Muscle of back (tissue), 11 donors: Measurements from ENCODE around the gene ACBD4. TPM values are rescaled to one million over a fixed set of nuclear protein-coding genes. Genes with fewer than 3 reads are reported as not detected.
A peak's percentile ranks its signal among the peaks of the same experiment; 100 is the strongest.

Experiments used
- DNase-seq, 3 donors: peaks; one replicate each; pipeline versions ENCODE4 v3.0.0 to v3.0.0-alpha.2; 2013
- polyA plus RNA-seq, 10 donors: library from polyadenylated mRNA; unstranded; fragments of 120-200 nt; gene quantifications; one replicate each; pipeline ENCODE4 v1.2.1, GENCODE V29; 2013; ENCODE audit not compliant: insufficient read length in 10 of 10

ACBD4 gene
- polyA plus RNA-seq, 10 donors: 3.9 to 7.0 (median 5.3) TPM

DNA sequence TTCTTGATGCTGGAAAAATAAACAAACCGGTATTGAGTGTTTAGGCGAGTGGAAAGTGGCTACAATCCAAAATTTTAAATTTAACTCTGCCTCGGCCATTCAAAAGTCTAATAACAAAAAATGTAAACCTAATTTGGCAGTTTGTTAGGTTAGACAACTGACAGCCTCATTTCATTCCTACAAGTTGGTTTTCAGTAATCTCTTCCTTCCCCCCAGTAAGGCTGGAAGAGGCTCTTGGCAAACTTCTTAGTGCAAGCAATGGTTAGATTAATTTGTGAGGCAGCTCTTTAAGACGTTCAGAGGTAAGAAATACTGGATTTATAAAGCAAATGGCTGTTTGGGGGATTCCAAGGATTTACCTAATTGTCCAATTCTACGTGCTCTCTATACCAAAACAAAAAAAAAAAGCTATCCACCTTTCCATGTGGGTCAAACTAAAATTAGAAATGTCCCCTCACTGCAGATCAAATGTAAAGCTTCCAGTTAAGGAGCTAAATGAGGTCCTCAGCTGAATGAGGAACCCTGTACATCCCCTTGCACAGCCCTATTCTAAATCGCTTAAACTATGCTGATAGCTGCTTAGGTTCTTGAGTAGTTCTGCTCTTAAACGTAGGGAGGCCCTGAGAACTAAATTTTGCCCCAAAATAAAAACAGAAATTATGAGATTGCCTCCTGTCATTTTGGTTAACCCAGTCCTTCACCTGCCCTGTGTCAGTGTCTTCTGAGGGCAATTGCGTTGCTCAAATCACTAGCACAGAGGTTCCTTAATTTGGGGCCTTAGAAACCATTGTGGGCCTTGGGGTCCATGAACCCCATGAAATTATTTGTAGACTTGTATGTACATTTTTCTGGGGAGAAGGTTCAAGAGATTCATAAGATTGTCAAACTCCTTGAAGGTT is 15.7 kb downstream of the ACBD4 start:
- peak in 1 of 3 donors; percentile 70 for DNase-seq

DNA sequence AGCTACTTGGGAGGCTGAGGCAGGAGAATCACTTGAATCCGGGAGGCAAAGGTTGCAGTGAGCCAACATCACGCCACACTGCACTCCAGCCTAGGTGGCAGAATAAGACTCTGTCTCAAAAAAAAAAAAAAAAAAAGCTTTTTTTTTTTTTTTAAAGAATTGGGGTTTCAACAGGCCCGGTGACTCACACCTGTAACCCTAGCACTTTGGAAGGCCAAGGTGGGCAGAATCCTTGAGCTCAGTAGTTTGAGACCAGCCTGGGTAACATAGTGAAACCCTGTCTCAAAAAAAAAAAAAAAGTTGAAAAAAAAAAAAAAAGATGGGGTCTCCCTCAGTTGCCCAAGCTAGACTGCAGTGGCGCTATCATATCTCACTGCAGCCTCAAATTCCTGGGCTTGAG is 19.5 kb downstream of the ACBD4 start:
- DNase-seq: no peak

GRCh38 chr17:45155483-45155882 is 20.0 kb downstream of the ACBD4 start:
- DNase-seq: no peak

DNA sequence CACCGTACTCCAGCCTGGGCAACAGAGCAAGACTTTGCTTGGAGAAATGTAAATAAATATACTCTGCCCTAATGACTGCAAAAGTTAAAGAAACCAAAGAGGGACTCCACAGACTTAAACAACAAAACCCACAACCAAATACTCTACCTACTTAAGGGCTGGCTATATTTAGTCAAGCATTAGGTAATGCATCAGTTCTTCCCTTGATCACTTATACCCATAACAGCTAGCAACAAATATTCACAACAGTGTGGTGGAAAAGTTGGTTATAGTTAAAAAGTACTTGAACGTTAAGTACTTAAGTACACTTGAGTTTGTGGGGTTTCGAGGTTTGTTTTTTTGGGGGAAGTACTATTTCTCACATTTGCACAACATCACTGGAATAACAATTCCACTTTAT is 20.8 kb downstream of the ACBD4 start:
- DNase-seq: no peak

- DNase-seq: peak; percentile 75 to 93 (median 81)
These were observed 25.2 kb downstream of the ACBD4 start for GRCh38 chr17:45160447-45161287.

DNA sequence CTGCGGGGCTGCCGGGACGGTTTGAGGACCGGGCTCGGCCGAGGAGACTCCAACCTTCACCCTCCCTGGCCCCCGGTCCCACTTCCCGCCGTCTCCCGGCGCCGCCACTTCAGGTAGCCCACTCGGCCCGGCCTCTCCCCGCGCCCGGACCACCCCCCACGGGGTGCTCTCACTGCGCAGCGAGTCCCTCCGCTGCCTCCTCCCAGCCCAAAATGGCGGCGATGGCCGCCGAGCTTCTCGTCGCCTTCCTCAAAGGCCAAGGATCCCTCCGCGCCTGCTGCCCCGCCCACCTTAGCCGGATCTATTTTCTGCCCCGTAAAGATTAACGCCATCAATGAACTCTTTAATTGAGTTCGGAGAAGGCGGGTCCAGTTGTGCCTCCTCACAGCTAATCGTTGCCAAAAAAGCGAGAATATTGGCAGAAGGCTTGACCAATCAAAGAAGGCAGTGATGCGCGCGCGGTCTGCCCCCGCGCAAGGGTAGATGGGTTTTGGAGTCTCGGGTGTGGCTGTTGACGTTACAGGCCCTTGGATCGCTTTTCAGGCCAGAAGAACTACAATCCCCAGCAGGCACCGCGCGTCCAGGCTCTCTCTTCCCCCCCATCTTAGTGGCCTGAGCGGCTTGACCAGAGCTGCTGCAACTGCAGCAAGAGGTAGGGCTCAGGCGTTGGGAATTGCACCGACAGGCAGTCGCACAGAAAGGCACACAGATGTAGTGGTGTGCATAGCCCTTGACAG is 26.0 kb downstream of the ACBD4 start, which contains the start of gene HEXIM2:
Gene HEXIM2 (plus strand): TSS at position 588 of the 737 bp plus-strand sequence. CDS start 919 bp downstream, outside the sequence.
- peak; percentile 100 for DNase-seq

GRCh38 chr17:45162025-45162687 is 26.7 kb downstream of the ACBD4 start:
- no peak for DNase-seq

DNA sequence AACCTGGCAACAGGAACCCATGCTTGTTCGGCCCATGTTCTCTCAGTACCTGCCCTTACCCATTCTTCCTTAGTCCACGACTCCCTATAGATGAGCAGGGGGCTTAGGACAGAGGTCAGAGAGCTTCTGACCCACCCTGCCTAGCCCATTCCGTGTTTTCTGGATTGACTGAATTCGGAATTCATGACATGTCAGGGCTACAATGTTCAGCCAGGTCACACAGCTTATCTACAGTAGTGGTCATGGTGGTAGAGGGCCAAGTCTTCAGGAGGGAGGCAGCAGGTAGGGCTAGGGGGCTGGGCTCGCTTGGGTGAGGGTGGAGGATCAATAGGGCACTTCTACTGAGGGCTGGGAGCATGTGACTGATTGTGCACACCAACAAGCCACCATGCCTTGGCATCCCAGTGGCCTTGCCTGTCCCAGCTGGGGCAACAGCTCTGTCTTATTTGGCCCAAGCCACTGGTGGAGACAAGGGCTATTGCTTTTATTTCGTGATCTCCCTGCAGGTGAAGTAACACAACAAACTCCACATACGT is 29.3 kb downstream of the ACBD4 start:
- DNase-seq: no peak

GRCh38 chr17:45168991-45169752 is 33.7 kb downstream of the ACBD4 start:
- no peak for DNase-seq

GRCh38 chr17:45170280-45170930 is 34.9 kb downstream of the ACBD4 start:
- DNase-seq: no peak

- DNase-seq: peak in 2 of 3 donors; percentile 76 to 88
These were observed 35.4 kb downstream of the ACBD4 start for GRCh38 chr17:45170931-45171337.

GRCh38 chr17:45171338-45172231 is 36.1 kb downstream of the ACBD4 start:
- DNase-seq: peak; percentile 75 to 88 (median 82)

DNA sequence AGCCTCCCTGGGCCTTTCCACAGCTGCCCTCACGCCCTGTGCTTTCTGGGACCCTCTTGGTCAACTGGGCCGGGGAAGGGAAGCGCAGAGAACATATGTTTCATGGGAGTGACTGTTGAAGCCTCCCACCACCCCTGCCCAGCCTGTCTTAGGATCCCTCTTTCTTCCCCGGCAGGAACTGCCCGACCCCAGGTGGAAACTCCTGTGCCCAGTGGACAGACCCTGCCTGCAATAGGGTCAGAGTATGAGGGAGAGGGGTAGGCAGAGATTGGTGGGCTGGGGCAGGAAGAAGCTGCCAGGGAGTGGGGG is 36.7 kb downstream of the ACBD4 start:
- DNase-seq: no peak

GRCh38 chr17:45172541-45173286 is 37.2 kb downstream of the ACBD4 start:
- peak; percentile 72 to 82 (median 82) for DNase-seq

DNA sequence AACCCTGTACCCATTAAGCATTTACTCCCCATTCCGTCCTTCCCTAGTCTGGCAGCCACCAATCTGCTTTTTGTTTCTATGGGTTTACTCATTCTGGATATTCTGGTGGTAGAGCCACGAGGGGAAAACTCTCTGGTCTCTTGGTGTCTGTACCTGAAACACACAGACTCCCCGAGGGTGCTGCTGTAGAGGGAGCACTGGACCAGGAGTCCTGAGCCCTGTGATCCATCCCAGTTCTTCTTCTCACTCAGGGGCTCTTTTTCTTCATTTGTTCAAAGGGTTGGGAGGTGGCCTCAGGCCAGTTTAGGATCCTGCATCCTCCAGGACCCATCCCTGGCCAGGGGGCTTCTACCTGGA is 40.2 kb downstream of the ACBD4 start:
- no peak for DNase-seq

- DNase-seq: no peak
These were observed 42.1 kb downstream of the ACBD4 start for GRCh38 chr17:45177563-45177962.

DNA sequence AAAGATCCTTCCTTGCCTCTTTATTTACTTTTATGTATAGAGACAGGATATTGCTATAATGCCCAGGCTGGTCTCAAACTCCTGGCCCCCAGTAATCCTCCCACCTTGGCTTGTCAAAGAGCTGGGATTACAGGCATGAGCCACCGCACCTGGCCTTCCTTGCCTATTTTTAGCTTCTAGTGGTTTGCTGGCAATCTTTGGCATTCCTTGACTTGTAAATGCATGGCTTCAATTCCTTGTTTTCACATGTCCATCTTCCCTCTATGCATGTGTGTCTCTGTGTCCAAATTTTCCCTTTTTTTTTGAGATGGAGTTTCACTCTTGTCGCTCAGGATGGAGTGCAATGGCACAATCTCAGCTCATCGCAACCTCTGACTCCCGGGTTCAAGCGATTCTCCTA is 48.7 kb downstream of the ACBD4 start:
- no peak for DNase-seq

- DNase-seq: no peak
These were observed 51.4 kb downstream of the ACBD4 start for GRCh38 chr17:45186801-45187354.
